Measurements from ENCODE around the gene NFIC.
"Not testable (repeated sequence)": the region's sequence is repeated elsewhere in the genome, so short reads cannot be mapped to it uniquely, and the experiment has no call there.

NFIC gene

DNA sequence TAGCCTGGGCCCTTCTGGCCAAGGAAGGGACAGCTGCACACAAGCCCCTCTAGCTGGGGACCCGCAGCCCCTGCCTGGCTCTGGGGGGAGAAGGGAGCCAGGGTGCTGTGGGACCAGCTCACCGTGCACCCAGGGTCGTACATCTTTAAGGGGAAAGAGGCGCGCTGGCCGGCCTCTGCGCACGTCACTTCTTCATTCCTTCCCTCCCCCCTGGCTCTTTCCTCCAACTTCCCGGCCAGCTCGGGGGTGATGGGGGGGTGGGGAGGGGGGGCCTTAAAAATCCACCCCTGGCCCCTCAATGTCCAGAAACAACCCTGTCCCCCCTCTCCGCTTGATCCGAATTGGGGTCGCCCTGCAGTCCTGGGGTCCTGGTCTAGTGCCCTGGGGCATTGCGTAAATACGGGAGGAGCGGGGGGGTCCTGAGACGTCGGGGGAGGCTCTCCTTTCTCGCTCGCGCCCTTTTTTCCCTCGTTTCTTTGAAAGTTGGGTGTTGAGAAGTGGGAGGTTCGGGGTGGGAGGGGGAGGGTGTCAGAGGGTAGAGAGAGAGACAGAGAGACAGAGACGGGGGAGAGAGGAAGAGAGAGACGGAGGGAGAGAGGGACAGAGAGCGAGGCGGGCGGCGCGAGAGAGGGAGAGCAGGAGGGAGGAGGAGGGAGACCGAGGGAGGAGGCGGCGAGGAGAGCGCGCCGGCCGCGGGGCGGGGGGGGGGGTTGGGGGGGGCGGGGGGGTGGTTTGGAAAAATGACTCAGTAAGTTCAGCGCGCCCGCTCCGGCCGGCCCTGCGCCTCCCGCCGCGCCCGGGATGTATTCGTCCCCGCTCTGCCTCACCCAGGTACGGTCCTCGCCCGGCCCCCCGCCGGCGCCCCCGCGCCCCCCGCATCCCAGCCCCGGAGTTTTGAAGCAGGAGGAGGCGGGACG, at the start of gene NFIC:
Gene NFIC (plus strand): TSS at position 748 of the 917 bp plus-strand sequence. CDS start 54 bp downstream, at position 802.
- peak in 1 of 3 experiments; percentile 55 for DNase-seq (ENCODE audit: low read depth in 3 of 3)

DNA sequence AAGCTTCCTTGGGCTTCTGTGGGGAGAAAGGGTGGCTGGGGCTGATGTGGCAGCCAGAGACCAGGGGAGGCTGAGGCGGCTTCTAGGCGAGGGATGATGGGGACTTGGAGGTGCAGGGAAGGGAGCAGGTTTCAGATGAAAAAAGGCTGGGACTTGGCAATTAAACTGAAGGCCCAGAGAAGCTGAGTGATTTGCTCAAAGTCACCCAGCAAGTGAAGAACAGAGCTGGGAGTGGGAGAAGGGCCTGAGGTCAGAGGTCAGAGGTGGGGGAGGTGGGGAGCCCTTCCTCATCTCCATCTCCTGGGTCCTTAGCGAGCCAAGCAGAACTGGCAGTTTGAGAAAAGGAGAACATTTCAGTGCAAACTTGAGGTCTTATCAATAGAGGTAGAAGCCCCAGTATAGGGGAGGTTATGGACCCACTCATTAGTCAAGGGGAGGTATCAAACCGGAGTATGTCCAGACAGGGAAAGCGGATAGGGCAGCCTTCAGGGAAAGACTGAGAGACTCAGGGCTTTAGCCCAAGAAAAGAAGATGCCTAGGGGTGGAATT, 49.6 kb upstream of the NFIC start:
- DNase-seq (ENCODE audit: low read depth in 3 of 3) = no peak

DNA sequence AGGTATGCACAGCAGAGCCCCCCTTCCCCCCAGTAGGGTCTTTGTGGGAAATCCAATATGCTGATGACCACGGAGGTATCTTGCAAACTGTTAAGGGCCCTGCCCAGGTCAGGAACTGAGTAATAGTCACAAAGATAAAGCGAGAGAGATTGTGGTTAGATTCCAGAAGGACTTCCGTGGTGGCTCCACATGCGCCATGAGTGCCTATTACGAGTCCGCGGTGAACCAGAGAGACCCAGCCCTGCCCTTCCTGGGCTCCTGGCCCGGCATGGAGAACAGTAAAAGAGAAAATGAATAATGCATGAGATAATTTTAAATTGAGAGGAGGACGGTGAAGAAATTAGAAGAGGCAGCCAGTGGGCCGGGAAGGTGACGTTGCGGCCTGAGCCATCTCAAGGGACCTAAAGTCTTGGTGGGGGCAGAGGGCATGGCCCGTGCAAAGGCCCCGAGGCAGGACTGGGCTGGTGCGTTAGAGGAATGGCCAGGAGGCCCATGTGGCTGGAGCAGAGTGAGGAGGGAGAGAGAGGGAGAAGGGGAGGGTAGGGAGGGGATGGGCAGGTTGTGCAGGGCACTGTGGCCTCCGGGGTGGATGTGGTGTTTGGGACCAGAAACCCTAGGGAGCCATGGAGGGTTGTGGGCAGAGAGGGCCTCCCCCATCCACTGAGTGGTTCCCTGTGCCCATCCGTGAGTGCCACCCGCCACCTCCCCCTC, 46.6 kb upstream of the NFIC start:
- no peak for DNase-seq (ENCODE audit: low read depth in 3 of 3)

DNA sequence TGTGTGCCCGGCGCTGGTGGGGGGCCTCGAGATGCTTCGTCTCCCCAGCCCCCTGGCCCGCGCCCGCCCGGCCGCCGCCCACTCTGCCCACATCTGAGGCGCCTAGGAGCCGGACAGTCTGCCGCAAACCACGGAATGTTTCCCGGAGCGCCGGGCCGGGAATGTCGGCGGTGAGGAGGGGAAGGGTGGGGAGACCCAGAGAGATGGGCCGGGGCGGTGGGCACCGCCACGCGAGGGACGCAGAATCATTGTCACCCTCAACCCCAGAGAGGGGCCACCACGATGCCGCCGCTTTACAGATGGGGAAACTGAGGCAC, 46.1 kb upstream of the NFIC start:
- no peak for DNase-seq (ENCODE audit: low read depth in 3 of 3)

DNA sequence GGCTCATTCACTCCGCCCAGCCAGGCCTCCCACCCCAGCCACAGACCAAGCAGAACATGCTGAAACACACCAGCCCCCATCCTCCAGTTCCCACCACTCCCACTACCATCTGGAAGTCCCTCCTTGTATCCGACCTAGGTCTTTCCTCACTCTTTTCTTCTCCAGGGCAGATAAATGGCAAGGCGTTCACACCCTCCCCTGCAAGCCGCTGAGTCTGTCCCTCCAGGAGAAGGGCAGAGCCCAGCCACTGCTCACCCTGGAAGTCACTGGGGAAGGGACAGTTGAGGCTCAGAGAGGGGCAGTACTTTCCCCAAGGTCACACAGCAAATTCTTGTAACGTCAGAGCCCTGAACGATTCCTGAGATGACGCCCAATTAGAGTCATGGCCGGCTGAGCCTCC, 45.5 kb upstream of the NFIC start:
- DNase-seq (ENCODE audit: low read depth in 3 of 3) = no peak

DNA sequence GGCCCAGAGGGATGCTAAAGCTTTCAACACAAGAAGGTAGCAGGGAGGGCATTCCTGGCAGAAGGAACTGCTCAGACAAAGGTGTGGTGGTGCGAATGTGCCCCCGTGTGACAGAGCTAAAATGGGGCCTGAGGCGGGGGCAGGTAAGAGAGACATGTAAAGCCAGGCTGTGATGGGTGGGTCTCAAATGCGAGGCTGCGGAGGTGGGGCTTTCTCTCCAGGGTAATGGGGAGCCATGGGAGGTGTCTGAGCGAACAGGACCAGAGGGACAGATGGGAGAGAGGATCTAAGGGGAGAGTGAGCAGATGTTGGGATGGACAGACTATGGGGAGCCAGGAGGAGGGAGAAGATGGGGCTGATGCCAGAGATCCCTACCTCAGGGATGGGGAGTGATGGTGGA, 44.7 kb upstream of the NFIC start:
- no peak for DNase-seq (ENCODE audit: low read depth in 3 of 3)

DNA sequence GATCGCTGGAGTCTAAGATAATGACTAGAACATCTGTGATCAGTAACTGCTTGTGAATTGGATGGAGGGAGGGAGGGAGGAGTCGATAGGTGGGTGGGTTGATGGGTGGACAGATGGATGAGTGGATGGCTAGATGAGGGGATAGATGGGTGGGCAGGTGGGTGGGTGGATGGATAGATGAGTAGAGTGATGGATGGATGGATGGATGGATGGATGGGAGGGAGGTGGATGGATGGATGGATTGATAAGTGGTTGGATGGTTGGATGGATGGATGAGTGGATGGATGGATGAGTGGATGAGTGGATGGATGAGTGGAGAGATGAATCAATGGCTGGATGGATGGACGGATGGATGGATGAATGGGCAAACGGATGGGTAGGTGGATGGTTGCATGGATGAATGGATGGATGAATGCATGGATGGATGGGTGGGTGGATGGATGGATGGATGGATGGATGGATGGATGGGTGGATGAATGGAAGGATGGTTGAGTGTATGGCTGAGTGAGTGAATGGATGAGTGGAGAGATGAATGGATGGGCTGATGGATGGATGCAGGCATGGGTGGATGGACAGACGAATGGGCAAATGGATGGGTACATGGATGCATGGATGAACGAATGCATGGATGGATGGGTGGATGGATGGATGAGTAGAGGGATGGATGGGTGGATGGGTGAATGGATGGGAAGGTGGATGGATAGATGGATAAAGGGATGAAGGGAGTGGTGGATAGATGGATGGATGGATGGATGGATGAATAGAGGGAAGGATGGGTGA, 44.0 kb upstream of the NFIC start:
- no peak for DNase-seq (ENCODE audit: low read depth in 3 of 3)

DNA sequence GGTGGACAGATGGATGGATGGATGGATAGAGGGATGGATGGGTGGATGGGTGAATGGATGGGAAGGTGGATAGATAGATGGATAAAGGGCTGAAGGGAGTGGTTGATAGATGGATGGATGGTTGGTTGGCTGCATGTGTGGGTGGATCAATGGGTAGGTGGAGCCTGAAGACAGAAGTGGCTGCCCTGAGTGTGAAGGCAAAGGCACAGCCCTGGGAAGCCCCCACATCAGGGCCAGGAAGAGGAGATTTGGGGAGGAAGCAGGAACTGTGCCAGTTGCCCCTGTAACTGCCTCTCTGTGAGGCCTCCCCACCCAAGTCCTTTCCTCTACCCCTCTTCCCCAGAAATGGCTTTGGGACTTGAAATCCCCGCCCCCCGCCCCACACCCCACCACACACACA, 43.4 kb upstream of the NFIC start:
- no peak for DNase-seq (ENCODE audit: low read depth in 3 of 3)

DNA sequence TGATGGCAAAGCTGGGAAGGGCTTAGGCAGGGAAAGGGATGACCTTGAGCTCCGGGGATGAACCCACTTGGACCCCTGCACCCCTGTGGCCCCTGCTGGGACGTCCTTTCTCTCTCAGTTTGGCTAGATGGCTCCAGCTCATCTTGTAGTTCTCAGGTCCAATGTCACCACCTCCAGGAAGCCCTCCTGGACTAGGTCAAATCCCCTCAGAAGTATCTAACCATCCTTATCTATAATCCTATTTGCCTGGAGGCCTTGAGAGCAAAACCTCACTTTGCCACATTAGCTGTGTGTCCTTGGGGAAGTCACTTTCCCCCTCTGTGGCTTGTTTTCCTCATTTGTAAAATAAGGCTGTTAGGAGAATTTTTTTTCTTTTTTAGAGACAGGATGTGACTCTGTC, 42.7 kb upstream of the NFIC start:
- DNase-seq (ENCODE audit: low read depth in 3 of 3) = no peak

DNA sequence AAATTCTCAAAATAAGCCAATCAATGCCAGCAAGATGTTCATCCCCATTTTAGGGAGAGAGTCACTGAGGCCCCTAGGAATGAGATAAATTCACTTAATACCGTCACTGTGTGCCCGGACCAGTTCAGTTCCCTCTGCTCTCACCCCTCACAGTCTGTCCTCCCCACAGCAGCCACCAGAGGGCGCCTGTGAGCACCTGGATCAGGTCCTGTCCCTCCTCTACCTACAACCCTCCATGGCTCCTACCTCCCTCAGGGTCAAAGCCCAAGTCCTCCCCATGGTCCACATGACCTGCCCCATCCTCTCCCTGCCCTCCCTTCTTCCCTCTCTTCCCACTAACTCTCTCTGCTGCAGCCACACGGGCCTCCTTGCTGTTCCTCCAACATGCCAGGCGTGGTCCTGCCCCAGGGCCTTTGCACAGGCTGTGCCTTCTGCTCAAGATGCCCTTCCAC, 42.0 kb upstream of the NFIC start:
- peak; percentile 59 to 82 (median 62) for DNase-seq (ENCODE audit: low read depth in 3 of 3)

DNA sequence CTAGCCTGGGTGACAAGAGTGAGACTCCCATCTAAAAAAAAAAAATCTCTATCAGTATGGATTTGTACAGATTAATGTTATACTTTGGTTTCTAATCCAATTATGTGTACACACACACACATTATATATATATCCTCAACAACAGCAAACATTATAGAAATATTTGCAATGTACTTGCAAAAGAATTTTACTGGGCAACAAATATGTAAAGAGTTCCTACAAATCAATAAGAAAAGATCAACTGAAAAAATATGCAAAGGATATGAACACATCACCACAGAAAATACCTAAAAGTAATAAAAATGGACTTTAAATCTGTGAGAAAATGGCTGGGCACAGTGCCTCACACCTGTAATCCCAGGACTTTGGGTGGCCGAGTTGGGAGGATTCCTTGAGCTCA, 40.9 kb upstream of the NFIC start:
- no peak for DNase-seq (ENCODE audit: low read depth in 3 of 3)

DNA sequence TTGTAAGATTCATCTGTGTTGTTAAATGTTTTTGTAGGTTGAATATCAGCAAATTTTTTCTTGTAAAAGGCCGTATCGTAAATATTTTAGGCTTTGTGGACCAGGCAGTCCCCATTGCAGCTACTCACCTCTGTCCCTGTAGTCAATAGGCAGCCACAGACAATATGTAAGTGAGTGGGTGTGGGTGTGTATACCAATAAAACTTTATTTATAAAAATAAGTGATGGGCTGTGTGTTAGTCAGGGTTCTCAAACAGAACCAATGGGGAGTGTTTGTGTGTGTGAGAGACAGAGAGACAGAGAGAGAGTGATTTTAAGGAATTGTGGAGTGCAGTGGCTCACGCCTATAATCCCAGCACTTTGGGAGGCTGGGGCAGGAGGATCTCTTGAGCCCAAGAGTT, 37.6 kb upstream of the NFIC start:
- no peak for DNase-seq (ENCODE audit: low read depth in 3 of 3)

DNA sequence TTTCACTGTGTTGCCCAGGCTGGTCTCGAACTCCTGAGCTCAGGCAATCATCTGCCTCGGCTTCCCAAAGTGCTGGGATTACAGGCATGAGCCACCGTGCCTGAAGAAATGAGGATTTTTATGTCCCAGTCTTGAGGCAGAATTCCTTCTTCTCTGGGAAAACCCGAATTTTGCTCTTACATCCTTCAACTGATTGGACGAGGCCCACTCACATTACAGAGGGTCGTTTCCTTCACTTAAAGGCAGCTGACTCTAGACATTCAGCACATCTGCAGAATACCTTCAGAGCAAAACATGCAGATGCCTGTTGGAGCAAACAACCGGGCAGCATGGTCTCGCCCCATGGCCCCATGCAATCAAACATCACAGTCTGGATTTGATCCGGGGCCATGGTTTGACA, 36.3 kb upstream of the NFIC start:
- no peak for DNase-seq (ENCODE audit: low read depth in 3 of 3)

DNA sequence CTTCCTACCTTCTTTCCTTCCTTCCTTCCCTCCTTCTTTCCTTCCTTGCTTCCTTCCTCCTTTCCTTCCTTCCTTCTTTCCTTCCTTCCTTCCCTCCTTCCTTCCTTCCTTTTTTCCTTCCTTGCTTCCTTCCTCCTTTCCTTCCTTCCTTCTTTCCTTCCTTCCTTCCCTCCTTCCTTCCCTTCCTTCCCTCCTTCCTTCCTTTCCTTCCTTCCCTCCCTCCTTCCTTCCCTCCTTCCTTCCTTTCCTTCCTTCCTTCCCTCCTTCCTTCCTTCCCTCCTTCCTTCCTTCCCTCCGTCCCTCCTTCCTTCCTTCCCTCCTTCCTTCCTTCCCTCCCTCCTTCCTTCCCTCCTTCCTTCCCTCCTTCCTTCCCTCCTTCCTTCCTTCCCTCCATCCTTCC, 34.2 kb upstream of the NFIC start:
- DNase-seq (ENCODE audit: low read depth in 3 of 3) = not testable (repeated sequence)

DNA sequence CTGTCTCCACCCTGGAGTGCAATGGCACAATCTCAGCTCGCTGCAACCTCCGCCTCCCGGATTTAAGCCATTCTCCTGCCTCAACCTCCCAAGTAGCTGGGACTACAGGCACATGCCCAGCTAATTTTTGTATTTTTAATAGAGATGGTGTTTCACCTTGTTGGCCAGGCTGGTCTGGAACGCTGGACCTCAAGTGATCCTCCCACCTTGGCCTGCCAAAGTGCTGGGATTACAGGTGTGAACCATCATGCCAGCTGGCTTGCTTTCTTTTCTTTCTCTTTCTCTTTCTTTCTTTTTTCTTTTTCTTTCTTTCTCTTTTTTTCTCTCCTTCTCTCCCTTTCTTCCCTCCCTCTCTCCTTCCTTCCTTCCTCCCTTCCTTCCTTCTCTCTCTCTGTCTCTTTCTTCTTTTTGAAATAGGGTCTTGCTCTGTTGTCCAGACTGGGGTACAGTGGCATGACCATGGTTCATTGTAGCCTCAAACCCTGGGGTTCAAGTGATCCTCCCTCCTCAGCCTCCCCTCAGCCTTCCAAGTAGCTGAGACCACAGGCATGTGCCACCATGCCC, 33.3 kb upstream of the NFIC start:
- no peak for DNase-seq (ENCODE audit: low read depth in 3 of 3)

DNA sequence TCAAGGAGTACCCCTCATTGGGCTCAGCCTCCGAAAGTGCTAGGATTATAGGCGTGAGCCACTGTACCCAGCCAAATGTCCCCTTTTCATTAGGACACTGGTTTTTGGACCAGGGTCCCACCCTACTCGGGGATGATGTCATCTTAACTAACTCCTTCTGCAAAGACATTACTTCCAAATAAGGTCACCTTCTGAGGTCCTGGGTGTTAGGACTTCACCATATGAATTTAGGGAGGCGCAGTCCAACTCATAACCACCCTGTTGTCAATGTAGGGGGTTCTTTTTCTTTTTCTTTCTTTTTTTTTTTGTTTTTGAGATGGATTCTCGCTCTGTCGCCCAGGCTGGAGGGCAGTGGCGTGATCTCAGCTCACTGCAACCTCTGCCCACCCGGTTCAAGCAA, 32.7 kb upstream of the NFIC start:
- DNase-seq (ENCODE audit: low read depth in 3 of 3) = no peak

DNA sequence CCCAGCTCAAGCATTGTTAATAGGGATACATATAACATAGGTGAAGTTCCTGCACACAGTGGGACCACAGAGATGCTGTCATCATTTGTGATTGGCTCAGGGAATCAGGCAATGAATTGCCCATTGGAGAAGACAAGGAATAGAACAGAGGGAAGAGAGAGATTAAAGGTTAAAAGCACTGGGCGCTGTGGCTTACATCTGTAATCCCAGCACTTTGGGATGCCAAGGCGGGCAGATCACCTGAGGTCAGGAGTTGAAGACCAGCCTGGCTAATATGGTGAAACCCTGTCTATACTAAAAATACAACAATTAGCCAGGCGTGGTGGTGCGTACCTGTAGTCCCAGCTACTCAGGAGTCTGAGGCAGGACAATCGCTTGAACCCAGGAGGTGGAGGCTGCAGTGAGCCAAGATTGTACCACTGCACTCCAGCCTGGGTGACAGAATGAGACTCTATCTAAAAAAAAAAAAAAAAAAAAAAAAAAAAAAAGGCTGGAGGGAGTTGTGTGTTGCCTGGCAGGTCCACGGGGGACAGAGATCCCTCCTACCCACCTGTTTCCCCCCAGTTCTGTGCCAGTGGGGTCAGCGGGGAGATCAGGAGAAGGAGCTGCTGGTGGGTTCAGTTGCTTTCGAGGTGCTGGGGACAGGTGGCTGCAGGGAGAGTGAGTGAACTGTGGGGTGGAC, 31.5 kb upstream of the NFIC start:
- not testable (repeated sequence) for DNase-seq (ENCODE audit: low read depth in 3 of 3)

DNA sequence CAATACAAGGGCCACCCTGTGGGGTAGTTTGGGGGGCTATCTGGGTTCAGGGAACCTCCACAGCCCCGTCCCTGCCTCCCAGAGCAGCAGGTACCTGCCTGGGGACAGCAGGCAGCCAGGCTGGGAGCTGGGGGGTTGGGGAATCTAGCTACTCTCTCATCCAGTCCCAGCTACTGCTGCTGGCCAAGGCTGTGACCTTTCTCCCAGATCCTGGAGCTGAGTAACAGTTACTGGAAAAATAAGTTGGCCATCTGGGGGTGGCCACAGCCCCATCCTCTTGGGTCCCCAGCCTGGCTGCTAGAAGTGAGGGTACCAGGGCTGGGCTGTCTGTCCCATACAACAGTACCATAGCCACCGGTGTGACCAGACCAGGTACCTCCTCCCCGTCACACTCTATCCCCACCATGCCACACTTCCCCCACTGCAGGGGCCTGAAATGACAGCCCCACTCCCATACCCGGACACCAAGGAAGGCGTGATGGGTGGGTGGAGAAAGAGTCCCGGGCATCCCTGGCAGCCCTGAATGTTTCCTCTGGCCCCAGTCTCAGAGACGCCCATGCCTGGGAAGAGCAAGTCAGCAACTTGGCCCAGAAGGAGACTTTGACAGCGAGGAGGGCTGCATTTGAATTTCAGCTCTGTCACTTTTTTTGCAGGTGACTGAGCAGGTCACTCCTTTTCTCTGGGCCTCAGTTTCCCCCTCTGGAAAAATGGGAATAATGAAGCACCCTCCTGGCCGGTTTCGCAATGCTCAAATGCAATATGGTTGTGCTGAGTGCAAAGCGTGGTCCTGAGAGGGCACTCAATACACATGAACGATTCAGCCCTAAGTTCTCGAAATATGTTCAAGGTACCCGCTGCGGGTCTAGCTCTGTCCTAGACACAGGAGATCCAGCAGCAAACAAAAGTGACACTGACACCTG, 30.7 kb upstream of the NFIC start:
- DNase-seq (ENCODE audit: low read depth in 3 of 3) = no peak

DNA sequence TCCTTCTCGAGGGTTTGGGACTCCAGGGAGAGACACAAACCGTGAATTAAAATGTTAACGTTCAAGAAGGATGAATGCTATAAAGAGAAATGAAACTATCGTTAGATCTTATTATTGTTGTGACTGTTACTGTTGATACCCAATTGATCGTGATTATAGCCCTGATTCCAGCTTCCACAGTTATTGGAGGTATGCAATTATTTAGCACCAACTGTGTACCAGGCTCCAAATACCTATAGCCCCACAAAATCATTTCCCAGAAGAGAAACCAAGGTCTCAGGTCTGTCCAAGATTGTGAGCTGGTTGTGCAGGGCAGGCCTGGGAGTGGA, 30.1 kb upstream of the NFIC start:
- no peak for DNase-seq (ENCODE audit: low read depth in 3 of 3)
